GM18867 (cell line): ENCODE measurements around the gene SLC4A1.
A peak's percentile ranks its signal among the peaks of the same experiment; 100 is the strongest.

Experiments used
- ATAC-seq: cut with Tn5 transposase; IDR thresholded peaks from one replicate; pipeline ENCODE4 v1.9.1; 2021; ENCODE audit warnings: mild to moderate bottlenecking, moderate library complexity; ENCODE audit not compliant: unreplicated experiment

SLC4A1 gene

GRCh38 chr17:44207319-44207718, 60.6 kb downstream of the SLC4A1 start:
- ATAC-seq = no peak

- no peak for ATAC-seq
Observed at GRCh38 chr17:44206825-44207155, 61.1 kb downstream of the SLC4A1 start.

GRCh38 chr17:44205962-44206824, 61.7 kb downstream of the SLC4A1 start:
- no peak for ATAC-seq

DNA sequence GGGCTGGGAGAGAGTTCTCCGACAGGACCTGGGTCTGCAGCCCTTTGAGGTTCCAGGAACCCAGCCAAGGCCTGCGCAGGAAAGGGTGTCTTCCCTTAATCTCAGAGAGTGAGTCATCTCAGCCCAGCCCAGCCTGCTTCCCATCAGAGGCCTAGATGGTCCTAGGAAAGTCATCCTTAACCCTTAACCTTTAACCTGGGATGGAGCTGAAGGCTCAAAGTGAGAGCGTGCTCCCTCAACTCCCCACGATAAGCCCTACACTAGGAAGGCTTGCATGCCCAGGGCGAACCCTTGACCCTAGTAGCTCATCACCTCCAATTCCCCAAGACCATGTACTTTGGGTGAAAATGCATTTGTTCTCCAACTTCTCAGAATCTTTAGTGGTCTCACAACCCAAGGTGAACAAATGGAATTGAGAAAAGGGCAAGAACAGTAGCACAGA, 63.5 kb downstream of the SLC4A1 start:
- no peak for ATAC-seq

GRCh38 chr17:44203731-44204440, 64.0 kb downstream of the SLC4A1 start:
- no peak for ATAC-seq

DNA sequence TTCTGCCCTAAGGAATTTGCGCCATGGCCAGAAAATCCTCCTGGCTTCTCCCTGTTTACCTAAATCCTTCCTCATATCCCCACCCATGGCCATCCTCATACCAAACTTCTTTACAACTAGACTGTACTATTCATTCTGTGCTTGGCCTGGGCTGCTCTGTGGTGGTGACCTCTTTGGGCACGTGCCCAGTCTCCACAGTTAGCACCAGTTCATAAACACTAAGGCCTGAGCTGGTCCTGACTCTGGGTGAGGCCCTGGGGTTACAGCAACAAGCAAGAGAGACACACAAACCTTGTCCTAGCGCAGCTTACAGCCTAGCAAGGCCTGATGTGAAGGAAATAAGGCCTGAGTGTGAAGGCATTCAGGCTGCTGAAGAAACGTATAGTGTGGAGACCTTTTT, 65.2 kb downstream of the SLC4A1 start:
- ATAC-seq = no peak

GRCh38 chr17:44200478-44201155, 67.3 kb downstream of the SLC4A1 start:
- no peak for ATAC-seq

GRCh38 chr17:44199553-44200477, 68.1 kb downstream of the SLC4A1 start, which contains the start of gene ATXN7L3:
TSS of gene ATXN7L3 (minus strand) at chr17:44199884. CDS start at chr17:44198070, 1,814 bp downstream.
- ATAC-seq = peak; percentile 65

GRCh38 chr17:44198721-44199552, 69.0 kb downstream of the SLC4A1 start:
- ATAC-seq = peak; percentile 16
